Central memory CD8-positive, alpha-beta T cell (primary cell): ENCODE measurements around the gene AFDN.

ENCODE experiments used
- ATAC-seq: fragments of 150-1000 bp; cut with Tn5 transposase; replicated peaks from 2 replicates; pipeline ENCODE4 v1.10.0; 2022; ENCODE audit warnings: mild to moderate bottlenecking, moderate FRiP score, moderate number of reproducible peaks; ENCODE audit not compliant: poor library complexity, severe bottlenecking; ENCODE audit errors: extremely low read depth
- DNase-seq, 2 donors: peaks; one replicate each; pipeline ENCODE4 v3.0.0; 2021; ENCODE audit warnings: low spot score in 2 of 2
- H3K27ac Mint-ChIP-seq: one replicate; pipeline ENCODE4 v1.8.0; 2022; ENCODE audit warnings: low read depth, mild to moderate bottlenecking, moderate library complexity, mixed read lengths
- H3K27me3 Mint-ChIP-seq: one replicate; pipeline ENCODE4 v1.8.0; 2022; ENCODE audit warnings: mixed read lengths
- H3K36me3 Mint-ChIP-seq: one replicate; pipeline ENCODE4 v1.8.0; 2022; ENCODE audit warnings: mild to moderate bottlenecking, moderate library complexity, mixed read lengths; ENCODE audit not compliant: insufficient read depth
- H3K4me1 Mint-ChIP-seq: one replicate; pipeline ENCODE4 v1.8.0; 2022; ENCODE audit warnings: mixed read lengths
- H3K4me3 Mint-ChIP-seq: one replicate; pipeline ENCODE4 v1.8.0; 2022; ENCODE audit warnings: mild to moderate bottlenecking, moderate library complexity, mixed read lengths
- H3K9me3 Mint-ChIP-seq: one replicate; pipeline ENCODE4 v1.8.0; 2022; ENCODE audit warnings: mixed read lengths

AFDN gene

DNA sequence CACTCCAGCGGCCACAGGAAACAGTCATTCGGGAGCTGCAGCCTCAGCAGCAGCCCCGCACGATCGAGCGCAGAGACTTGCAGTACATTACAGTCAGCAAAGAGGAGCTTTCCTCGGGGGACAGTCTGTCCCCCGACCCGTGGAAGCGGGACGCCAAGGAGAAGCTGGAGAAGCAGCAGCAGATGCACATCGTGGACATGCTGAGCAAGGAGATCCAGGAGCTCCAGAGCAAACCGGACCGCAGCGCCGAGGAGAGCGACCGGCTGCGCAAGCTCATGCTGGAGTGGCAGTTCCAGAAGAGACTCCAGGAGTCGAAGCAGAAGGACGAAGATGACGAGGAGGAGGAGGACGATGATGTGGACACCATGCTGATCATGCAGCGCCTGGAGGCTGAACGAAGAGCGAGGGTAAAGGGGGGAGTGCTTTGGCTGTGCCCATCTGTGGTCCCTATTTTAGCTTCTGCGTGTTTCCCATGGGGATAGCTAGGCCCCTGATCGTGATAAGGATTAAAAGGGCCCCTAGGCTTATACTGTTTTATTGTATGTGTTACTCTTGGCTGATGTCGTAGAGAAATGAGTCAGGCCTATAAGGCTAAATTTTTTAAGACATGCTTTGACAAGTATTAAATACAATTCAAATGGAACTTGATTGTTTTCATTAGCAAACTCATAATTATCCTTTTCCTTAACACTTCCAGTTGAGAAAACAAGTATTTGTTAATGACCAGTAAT is 125.2 kb downstream of the AFDN start:
- Mint-ChIP-seq H3K27me3 (no peaks in the 10 kb centered on the region), H3K4me1 (no peaks in the 10 kb centered on the region), H3K9me3 (no peaks in the 10 kb centered on the region), H3K4me3 (no peak overlapping the region), H3K27ac (no peak overlapping the region), H3K36me3 (peaks cover 15% of the 10 kb centered on the region)
- ATAC-seq (no peak), DNase-seq (no peak)

GRCh38 chr6:167952512-167952859 is 125.8 kb downstream of the AFDN start:
- no peak overlapping the region for H3K4me3 Mint-ChIP-seq
- DNase-seq, result no peak
- no peaks in the 10 kb centered on the region for H3K27me3 Mint-ChIP-seq
- H3K4me1 Mint-ChIP-seq, result no peaks in the 10 kb centered on the region
- H3K27ac Mint-ChIP-seq, result no peak overlapping the region
- ATAC-seq, result no peak
- H3K9me3 Mint-ChIP-seq, result no peaks in the 10 kb centered on the region
- peaks cover 15% of the 10 kb centered on the region for H3K36me3 Mint-ChIP-seq

- Mint-ChIP-seq H3K4me1 (no peaks in the 10 kb centered on the region), H3K9me3 (no peaks in the 10 kb centered on the region), H3K27ac (no peak overlapping the region), H3K4me3 (no peak overlapping the region), H3K36me3 (peaks cover 13% of the 10 kb centered on the region), H3K27me3 (no peaks in the 10 kb centered on the region)
- ATAC-seq, result no peak
- DNase-seq, result no peak
Observed at GRCh38 chr6:167953551-167953950, 126.8 kb downstream of the AFDN start.

GRCh38 chr6:167954151-167954550 is 127.4 kb downstream of the AFDN start:
- Mint-ChIP-seq H3K36me3 (peaks cover 10% of the 10 kb centered on the region), H3K9me3 (no peaks in the 10 kb centered on the region), H3K27ac (no peak overlapping the region), H3K4me1 (no peaks in the 10 kb centered on the region), H3K27me3 (no peaks in the 10 kb centered on the region), H3K4me3 (no peak overlapping the region)
- ATAC-seq (no peak), DNase-seq (no peak)

- DNase-seq, result no peak
- Mint-ChIP-seq H3K27me3 (no peaks in the 10 kb centered on the region), H3K9me3 (no peaks in the 10 kb centered on the region), H3K4me3 (no peak overlapping the region), H3K36me3 (peaks cover 9% of the 10 kb centered on the region), H3K27ac (peak overlapping the region; percentile 24), H3K4me1 (no peaks in the 10 kb centered on the region)
- ATAC-seq, result no peak
Observed at GRCh38 chr6:167956491-167956890, 129.8 kb downstream of the AFDN start.

GRCh38 chr6:167956983-167957492 is 130.3 kb downstream of the AFDN start:
- Mint-ChIP-seq H3K27me3 (no peaks in the 10 kb centered on the region), H3K4me1 (no peaks in the 10 kb centered on the region), H3K27ac (peak overlapping the region; percentile 24), H3K9me3 (no peaks in the 10 kb centered on the region), H3K4me3 (no peak overlapping the region), H3K36me3 (peaks cover 6% of the 10 kb centered on the region)
- ATAC-seq, result no peak
- no peak for DNase-seq

GRCh38 chr6:167957626-167958025 is 130.9 kb downstream of the AFDN start:
- Mint-ChIP-seq H3K9me3 (no peaks in the 10 kb centered on the region), H3K4me1 (no peaks in the 10 kb centered on the region), H3K27me3 (no peaks in the 10 kb centered on the region), H3K4me3 (no peak overlapping the region), H3K36me3 (peaks cover 6% of the 10 kb centered on the region), H3K27ac (no peak overlapping the region)
- ATAC-seq (no peak), DNase-seq (no peak)

GRCh38 chr6:167960579-167960978 is 133.9 kb downstream of the AFDN start:
- no peak overlapping the region for H3K4me3 Mint-ChIP-seq
- H3K9me3 Mint-ChIP-seq, result no peaks in the 10 kb centered on the region
- peaks cover 3% of the 10 kb centered on the region for H3K36me3 Mint-ChIP-seq
- no peaks in the 10 kb centered on the region for H3K4me1 Mint-ChIP-seq
- DNase-seq (no peak), ATAC-seq (no peak)
- H3K27ac Mint-ChIP-seq, result no peak overlapping the region
- H3K27me3 Mint-ChIP-seq, result no peaks in the 10 kb centered on the region

GRCh38 chr6:167962711-167963110 is 136.0 kb downstream of the AFDN start:
- Mint-ChIP-seq H3K4me1 (no peaks in the 10 kb centered on the region), H3K36me3 (peaks cover 4% of the 10 kb centered on the region), H3K4me3 (no peak overlapping the region), H3K27me3 (no peaks in the 10 kb centered on the region), H3K27ac (no peak overlapping the region), H3K9me3 (no peaks in the 10 kb centered on the region)
- no peak for DNase-seq
- ATAC-seq, result no peak

- ATAC-seq (no peak), DNase-seq (no peak)
- H3K9me3 Mint-ChIP-seq, result no peaks in the 10 kb centered on the region
Observed at GRCh38 chr6:167963589-167964057, 136.9 kb downstream of the AFDN start.

GRCh38 chr6:167965592-167966539 is 139.2 kb downstream of the AFDN start:
- DNase-seq, result no peak
- no peaks in the 10 kb centered on the region for H3K9me3 Mint-ChIP-seq
- H3K4me1 Mint-ChIP-seq, result no peaks in the 10 kb centered on the region
- H3K27me3 Mint-ChIP-seq, result no peaks in the 10 kb centered on the region
- peaks cover 8% of the 10 kb centered on the region for H3K36me3 Mint-ChIP-seq
- no peak for ATAC-seq
- no peak overlapping the region for H3K27ac Mint-ChIP-seq
- no peak overlapping the region for H3K4me3 Mint-ChIP-seq

More at GRCh38 chr6:167963589-167964057, 136.9 kb downstream of the AFDN start:
- Mint-ChIP-seq H3K36me3 (peaks cover 4% of the 10 kb centered on the region), H3K4me1 (no peaks in the 10 kb centered on the region), H3K27me3 (no peaks in the 10 kb centered on the region), H3K4me3 (no peak overlapping the region), H3K27ac (no peak overlapping the region)

GRCh38 chr6:167966540-167966905 is 139.8 kb downstream of the AFDN start:
- H3K27ac Mint-ChIP-seq, result no peak overlapping the region
- no peaks in the 10 kb centered on the region for H3K9me3 Mint-ChIP-seq
- DNase-seq (no peak), ATAC-seq (no peak)
- H3K4me1 Mint-ChIP-seq, result no peaks in the 10 kb centered on the region
- H3K27me3 Mint-ChIP-seq, result no peaks in the 10 kb centered on the region
- H3K36me3 Mint-ChIP-seq, result peaks cover 6% of the 10 kb centered on the region
- no peak overlapping the region for H3K4me3 Mint-ChIP-seq

- Mint-ChIP-seq H3K36me3 (peaks cover 6% of the 10 kb centered on the region), H3K27ac (no peak overlapping the region), H3K4me1 (no peaks in the 10 kb centered on the region), H3K9me3 (no peaks in the 10 kb centered on the region), H3K4me3 (no peak overlapping the region), H3K27me3 (no peaks in the 10 kb centered on the region)
- DNase-seq (no peak), ATAC-seq (no peak)
Observed at GRCh38 chr6:167968091-167968490, 141.4 kb downstream of the AFDN start.
